Right lobe of liver (tissue), 6 donors: Measurements from ENCODE around the gene ASB13. TPM values are rescaled to one million over a fixed set of nuclear protein-coding genes. Genes with fewer than 3 reads are reported as not detected.

ENCODE experiments used
- ATAC-seq, 4 donors: fragments of 200-7000 bp; cut with Tn5 transposase; one replicate each; pipeline ENCODE4 v1.9.1; 2020; ENCODE audit warnings: mild to moderate bottlenecking in 4 of 4, moderate library complexity in 4 of 4
- DNase-seq, 3 donors: peaks; one replicate each; pipeline ENCODE4 v3.0.0-alpha.2; 2020
- H3K27ac ChIP-seq, 3 donors: fragments of 200-600 bp; one replicate each; pipeline ENCODE4 v1.8.0; 2022
- H3K27me3 ChIP-seq, 2 donors: fragments of 200-600 bp; one replicate each; pipeline ENCODE4 v1.8.0; 2022
- H3K36me3 ChIP-seq, 4 donors: fragments of 200-600 bp; sonication (generic) in 1 of 4; one replicate each; pipeline versions ENCODE4 v1.5.1 to v1.8.0; 2017 to 2022; ENCODE audit warnings: control low read depth in 1 of 4
- H3K4me1 ChIP-seq, 4 donors: fragments of 200-600 bp; sonication (generic) in 1 of 4; one replicate each; pipeline versions ENCODE4 v1.5.1 to v1.8.0; 2017 to 2022; ENCODE audit warnings: control low read depth in 1 of 4
- H3K4me3 ChIP-seq, 3 donors: fragments of 200-600 bp; one replicate each; pipeline ENCODE4 v1.8.0; 2022
- H3K9me3 ChIP-seq, 4 donors: fragments of 200-600 bp; sonication (generic) in 1 of 4; one replicate each; pipeline versions ENCODE4 v1.5.1 to v1.8.0; 2017 to 2022; ENCODE audit warnings: control low read depth in 1 of 4
- CTCF ChIP-seq, 4 donors: fragments of 200-600 bp in 3 of 4; fragments of 450-650 bp in 1 of 4; IDR thresholded peaks; one replicate each; pipeline versions ENCODE4 v1.5.1 to v1.8.0; 2016 to 2022; ENCODE audit warnings: antibody characterized with exemption in 4 of 4, mild to moderate bottlenecking in 2 of 4
- POLR2A ChIP-seq: fragments of 450-650 bp; IDR thresholded peaks from one replicate; pipeline ENCODE4 v1.6.1; 2017; ENCODE audit warnings: antibody characterized with exemption, mild to moderate bottlenecking
- WGBS: methylation state at CpG from one replicate; pipeline ENCODE4 v1.1.6; 2018; ENCODE audit warnings: low coverage, low lambda C conversion rate; ENCODE audit not compliant: insufficient coverage; ENCODE audit errors: missing lambda C conversion rate; 5-methylcytosine and 5-hydroxymethylcytosine counted together
- intact Hi-C, 2 donors: fragments of 100-400 bp; cut with DNase I; formaldehyde crosslinking; loops; one replicate each; pipeline versions ENCODE4 v1.11.2 to v1.14.1; 2022
- total RNA-seq, 6 experiments: library from RNA; depleted of rRNA in 2 of 6; stranded (reverse); fragments of >200 nt in 2 of 6; fragmentation: NEBNext Ultra II Directional in 3 of 6; extraction: Animal tissue kit (Norgen Biotek cat#: 25700) in 3 of 6; gene quantifications; one replicate each; pipeline versions ENCODE4 v1.1.0 to v1.2.4, GENCODE V29; 2016 to 2023
- donor health status: DM: no; HTN: yes; CAD: no.
- donor health status: DM: no; HTN: no; CAD: no.
- donor health status: DM: no; HTN: no; CAD: no.
- donor health status: DM: no; HTN: yes; CAD: no.
- donor health status: DM: no; HTN: yes; CAD: no.

Gene ASB13
- total RNA-seq, 6 experiments from 2014 or later: 19.7 to 117 (median 64.7) TPM

DNA sequence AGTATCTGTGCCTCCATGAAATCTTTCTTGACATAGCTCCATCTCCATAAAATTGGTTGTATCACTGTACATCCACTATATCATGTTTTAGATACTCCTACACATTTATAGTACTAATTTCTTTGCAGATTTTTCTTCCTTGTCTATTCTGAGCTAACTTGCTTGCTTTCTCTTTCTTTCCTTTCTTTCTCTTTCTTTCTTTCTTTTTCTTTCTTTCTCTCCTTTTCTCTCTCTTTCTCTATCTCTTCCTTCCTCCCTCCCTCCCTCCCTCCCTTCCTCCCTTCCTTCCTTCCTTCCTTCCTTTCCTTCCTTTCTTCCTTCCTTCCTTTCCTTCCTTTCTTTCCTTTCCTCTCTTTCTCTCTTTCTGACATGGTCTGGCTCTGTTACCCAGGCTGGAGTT lies 42.0 kb upstream of the ASB13 start:
- TF ChIP-seq POLR2A (no peak), CTCF (IDR thresholded peaks at IDR 0.05) (no peak)
- H3K4me1 ChIP-seq: peaks cover 0 to 12% (median 4%) of the 10 kb centered on the region in 4 donors
- no peaks in the 10 kb centered on the region for H3K9me3 ChIP-seq
- DNase-seq (no peak), ATAC-seq (no peak)
- no peaks in the 10 kb centered on the region for H3K36me3 ChIP-seq
- H3K27ac ChIP-seq: no peak overlapping the region
- intact Hi-C loops: no loop called here
- H3K4me3 ChIP-seq: no peak overlapping the region
- H3K27me3 ChIP-seq: no peaks in the 10 kb centered on the region

DNA sequence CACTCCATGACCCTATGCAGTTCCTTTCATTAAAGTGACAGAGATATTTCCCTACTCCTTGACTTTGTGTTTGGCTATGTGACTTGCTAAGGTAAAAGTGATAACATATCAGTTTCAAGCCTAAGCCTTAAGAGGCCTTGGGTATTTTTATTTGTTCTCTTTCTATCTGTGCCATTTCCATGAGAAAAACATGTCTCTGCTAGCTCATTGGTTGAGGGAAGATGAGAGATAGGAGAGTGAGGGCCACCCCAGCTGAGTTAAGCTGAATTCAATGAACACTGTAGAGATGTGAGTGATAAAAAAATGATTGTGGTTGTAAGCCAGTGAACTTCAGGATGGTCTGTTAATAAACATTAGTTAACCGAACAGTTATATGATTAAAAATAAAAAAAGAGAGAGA lies 31.7 kb upstream of the ASB13 start:
- ATAC-seq (no peak), DNase-seq (no peak)
- Histone ChIP-seq H3K27ac (no peak overlapping the region), H3K9me3 (no peaks in the 10 kb centered on the region), H3K4me3 (no peak overlapping the region), H3K36me3 (no peaks in the 10 kb centered on the region), H3K27me3 (no peaks in the 10 kb centered on the region), H3K4me1 (peaks cover 0 to 20% (median 0%) of the 10 kb centered on the region in 4 donors)
- no peak for TF ChIP-seq POLR2A
- no peak for TF ChIP-seq CTCF (IDR thresholded peaks at IDR 0.05)
- WGBS: 91% methylated on average over 1 of the region's 1 CpG
- intact Hi-C loops: loop anchor here in 1 of 2 donors (10.0 kb wide), 1 partner anchor 177 kb away; no protein-coding TSS in a partner anchor

DNA sequence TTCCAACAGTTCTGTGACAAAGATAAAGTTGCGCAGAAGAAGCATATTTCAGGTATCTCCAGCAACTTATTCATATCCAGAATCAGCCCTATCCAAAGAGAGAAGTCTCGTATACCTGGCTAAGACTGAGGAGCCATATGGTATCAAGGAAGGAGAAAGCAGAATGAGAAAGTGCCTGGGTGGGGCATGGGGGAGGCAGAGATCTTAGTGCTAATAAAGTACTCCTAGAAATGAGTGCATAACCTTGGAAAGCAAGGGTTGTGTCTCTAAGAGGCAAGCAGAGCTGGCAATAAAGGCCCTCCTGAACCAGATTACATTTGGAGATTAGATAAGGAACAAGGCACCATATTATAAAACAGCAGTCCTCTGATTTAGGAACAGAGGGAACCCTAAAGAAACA lies 30.9 kb upstream of the ASB13 start:
- H3K4me3 ChIP-seq: no peak overlapping the region
- H3K27me3 ChIP-seq: no peaks in the 10 kb centered on the region
- intact Hi-C loops: loop anchor here in 1 of 2 donors (10.0 kb wide), 1 partner anchor 177 kb away; no protein-coding TSS in a partner anchor
- WGBS: 100% methylated on average over 1 of the region's 2 CpGs
- no peaks in the 10 kb centered on the region for H3K36me3 ChIP-seq
- no peaks in the 10 kb centered on the region for H3K9me3 ChIP-seq
- ATAC-seq (no peak), DNase-seq (no peak)
- TF ChIP-seq POLR2A (no peak), CTCF (IDR thresholded peaks at IDR 0.05) (no peak)
- H3K27ac ChIP-seq: no peak overlapping the region
- peaks cover 0 to 22% (median under 1%) of the 10 kb centered on the region in 4 donors for H3K4me1 ChIP-seq

- intact Hi-C loops: loop anchor here in 1 of 2 donors (10.0 kb wide), 1 partner anchor 180 kb away; no protein-coding TSS in a partner anchor
- 64% methylated on average over 1 of the region's 1 CpG for WGBS
- no peak for DNase-seq
- Histone ChIP-seq H3K36me3 (no peaks in the 10 kb centered on the region), H3K4me3 (no peak overlapping the region), H3K27ac (no peak overlapping the region), H3K27me3 (no peaks in the 10 kb centered on the region), H3K4me1 (peaks cover 0 to 28% (median 2%) of the 10 kb centered on the region in 4 donors), H3K9me3 (no peaks in the 10 kb centered on the region)
- TF ChIP-seq CTCF (IDR thresholded peaks at IDR 0.05) (no peak), POLR2A (no peak)
- no peak for ATAC-seq
These were observed 28.2 kb upstream of the ASB13 start for GRCh38 chr10:5694573-5694972.
